ENCODE data around the gene UBL3. TPM values are rescaled to one million over a fixed set of nuclear protein-coding genes. Genes with fewer than 3 reads are reported as not detected.

The UBL3 gene
- polyA plus RNA-seq, 1 donor (not counting 4 experiments of a cell fraction or from before 2014, with no cell fraction given): 10.5 TPM

GRCh38 chr13:29774830-29775229 is 75.6 kb downstream of the UBL3 start:
- Histone ChIP-seq H3K9ac (ENCODE audit: control insufficient read depth, extremely low read depth, insufficient read depth, low read length) (no peak overlapping the region), H4K20me1 (ENCODE audit: control insufficient read depth, extremely low read depth, insufficient read depth, low read length) (no peaks in the 10 kb centered on the region), H3K9me3 (ENCODE audit: control insufficient read depth, low read depth, low read length) (no peaks in the 10 kb centered on the region), H3K27me3 (ENCODE audit: control insufficient read depth, extremely low read depth, insufficient read depth, low read length) (no peaks in the 10 kb centered on the region), H2AFZ (ENCODE audit: control insufficient read depth, low read length) (no peak overlapping the region), H3K9me1 (ENCODE audit: control insufficient read depth, extremely low read depth, insufficient read depth, low read length) (no peaks in the 10 kb centered on the region), H3K79me2 (ENCODE audit: control insufficient read depth, insufficient read depth, low read length) (no peaks in the 10 kb centered on the region), H3K4me1 (ENCODE audit: control insufficient read depth, extremely low read depth, insufficient read depth, low read length) (no peaks in the 10 kb centered on the region), H3K36me3 (ENCODE audit: control insufficient read depth in 2 of 2, extremely low read depth in 1 of 2, insufficient read depth in 2 of 2, low read length in 2 of 2) (no peaks in the 10 kb centered on the region), H3K27ac (ENCODE audit: control insufficient read depth, insufficient read depth, low read length) (no peak overlapping the region), H3K4me2 (ENCODE audit: control insufficient read depth, extremely low read depth, insufficient read depth, low read depth, low read length) (no peak overlapping the region), H3K4me3 (ENCODE audit: control insufficient read depth in 2 of 3, extremely low read depth in 1 of 3, insufficient read depth in 2 of 3, low read depth in 1 of 3, low read length in 3 of 3) (no peak overlapping the region)
- FAIRE-seq (no peak), DNase-seq (ENCODE audit: low read depth, low spot score) (no peak)
- TF ChIP-seq EZH2 (IDR thresholded peaks at IDR 0.05; ENCODE audit: low read length): no peak
- no peak for TF ChIP-seq CTCF (optimal IDR thresholded peaks at IDR 0.05 in 1 of 3, IDR thresholded peaks at IDR 0.05 in 1 of 3, conservative IDR thresholded peaks at IDR 0.05 in 1 of 3; ENCODE audit: extremely low read depth in 1 of 3, insufficient read depth in 2 of 3, low read length in 3 of 3)
- dilution Hi-C loops (cut with MboI; ENCODE audit: extremely low pct_ligation_motif_present, low sequenced_read_pairs): no loop called here

- DNase-seq (ENCODE audit: low read depth, low spot score) (no peak), FAIRE-seq (no peak)
- Histone ChIP-seq H3K27me3 (ENCODE audit: control insufficient read depth, extremely low read depth, insufficient read depth, low read length) (no peaks in the 10 kb centered on the region), H3K9me1 (ENCODE audit: control insufficient read depth, extremely low read depth, insufficient read depth, low read length) (no peaks in the 10 kb centered on the region), H3K4me2 (ENCODE audit: control insufficient read depth, extremely low read depth, insufficient read depth, low read depth, low read length) (no peak overlapping the region), H3K9me3 (ENCODE audit: control insufficient read depth, low read depth, low read length) (no peaks in the 10 kb centered on the region), H4K20me1 (ENCODE audit: control insufficient read depth, extremely low read depth, insufficient read depth, low read length) (no peaks in the 10 kb centered on the region), H3K36me3 (ENCODE audit: control insufficient read depth in 2 of 2, extremely low read depth in 1 of 2, insufficient read depth in 2 of 2, low read length in 2 of 2) (no peaks in the 10 kb centered on the region), H2AFZ (ENCODE audit: control insufficient read depth, low read length) (no peak overlapping the region), H3K79me2 (ENCODE audit: control insufficient read depth, insufficient read depth, low read length) (no peaks in the 10 kb centered on the region), H3K4me3 (ENCODE audit: control insufficient read depth in 2 of 3, extremely low read depth in 1 of 3, insufficient read depth in 2 of 3, low read depth in 1 of 3, low read length in 3 of 3) (no peak overlapping the region), H3K27ac (ENCODE audit: control insufficient read depth, insufficient read depth, low read length) (no peak overlapping the region), H3K4me1 (ENCODE audit: control insufficient read depth, extremely low read depth, insufficient read depth, low read length) (no peaks in the 10 kb centered on the region), H3K9ac (ENCODE audit: control insufficient read depth, extremely low read depth, insufficient read depth, low read length) (no peak overlapping the region)
- TF ChIP-seq CTCF (optimal IDR thresholded peaks at IDR 0.05 in 1 of 3, IDR thresholded peaks at IDR 0.05 in 1 of 3, conservative IDR thresholded peaks at IDR 0.05 in 1 of 3; ENCODE audit: extremely low read depth in 1 of 3, insufficient read depth in 2 of 3, low read length in 3 of 3) (no peak), EZH2 (IDR thresholded peaks at IDR 0.05; ENCODE audit: low read length) (no peak)
- dilution Hi-C loops (cut with MboI; ENCODE audit: extremely low pct_ligation_motif_present, low sequenced_read_pairs): no loop called here
These were observed 79.2 kb downstream of the UBL3 start for GRCh38 chr13:29771247-29771646.
